Liver (tissue), 9 donors: ENCODE measurements around the gene CACNA1B. TPM values are rescaled to one million over a fixed set of nuclear protein-coding genes. Genes with fewer than 3 reads are reported as not detected.

Experiments
- DNase-seq: peaks from one replicate; pipeline ENCODE4 v3.0.0-alpha.2; 2017; ENCODE audit warnings: low spot score
- H3K27ac ChIP-seq, 2 donors: one replicate each; pipeline ENCODE4 v1.7.0; 2013; ENCODE audit warnings: inconsistent platforms in 2 of 2, low read length in 2 of 2, control low read depth in 1 of 2, low read depth in 1 of 2, mild to moderate bottlenecking in 1 of 2
- H3K27me3 ChIP-seq, 4 donors: one replicate each; pipeline versions ENCODE4 v1.6.1 to v1.7.0; 2013; ENCODE audit warnings: low read length in 3 of 4, inconsistent platforms in 1 of 4, mild to moderate bottlenecking in 1 of 4, moderate library complexity in 1 of 4; ENCODE audit not compliant: control insufficient read depth in 4 of 4, insufficient read depth in 4 of 4
- H3K36me3 ChIP-seq, 4 donors: one replicate each; pipeline versions ENCODE4 v1.6.1 to v1.7.0; 2013; ENCODE audit warnings: low read length in 3 of 4, mild to moderate bottlenecking in 3 of 4, low read depth in 1 of 4, moderate library complexity in 1 of 4; ENCODE audit not compliant: control insufficient read depth in 4 of 4, insufficient read depth in 3 of 4
- H3K4me1 ChIP-seq, 4 donors: one replicate each; pipeline versions ENCODE4 v1.6.1 to v1.7.0; 2013; ENCODE audit warnings: low read length in 3 of 4, mild to moderate bottlenecking in 3 of 4, moderate library complexity in 1 of 4; ENCODE audit not compliant: control insufficient read depth in 4 of 4, insufficient read depth in 4 of 4
- H3K4me3 ChIP-seq, 3 donors: one replicate each; pipeline versions ENCODE4 v1.6.1 to v1.7.0; 2013; ENCODE audit warnings: low read length in 3 of 3, control low read depth in 1 of 3, low read depth in 1 of 3, mild to moderate bottlenecking in 1 of 3
- H3K9ac ChIP-seq, 2 donors: one replicate each; pipeline ENCODE4 v1.7.0; 2013; ENCODE audit warnings: low read length in 2 of 2, mild to moderate bottlenecking in 2 of 2, moderate library complexity in 2 of 2, control low read depth in 1 of 2, low read depth in 1 of 2
- H3K9me3 ChIP-seq, 4 donors: one replicate each; pipeline versions ENCODE4 v1.6.1 to v1.7.0; 2013; ENCODE audit warnings: low read length in 3 of 4; ENCODE audit not compliant: control insufficient read depth in 4 of 4
- EGR1 ChIP-seq, 2 donors: IDR thresholded peaks; 2 replicates each; pipeline ENCODE4 v1.6.1; 2016 to 2018; ENCODE audit warnings: antibody characterized with exemption in 2 of 2, low read depth in 2 of 2
- FOXA1 ChIP-seq: IDR thresholded peaks from 2 replicates; pipeline ENCODE4 v1.6.1; 2016; ENCODE audit warnings: antibody characterized with exemption
- FOXA2 ChIP-seq: IDR thresholded peaks from 2 replicates; pipeline ENCODE4 v1.6.1; 2016; ENCODE audit warnings: antibody characterized with exemption
- GABPA ChIP-seq, 2 donors: IDR thresholded peaks in 1 of 2; conservative IDR thresholded peaks in 1 of 2; 2 replicates each; pipeline ENCODE4 v1.6.1; 2016; ENCODE audit warnings: antibody characterized with exemption in 2 of 2, mild to moderate bottlenecking in 1 of 2, moderate library complexity in 1 of 2
- HNF4A ChIP-seq, 2 donors: conservative IDR thresholded peaks; 2 replicates each; pipeline ENCODE4 v1.6.1; 2016; ENCODE audit warnings: antibody characterized with exemption in 2 of 2, mild to moderate bottlenecking in 2 of 2
- HNF4G ChIP-seq: IDR thresholded peaks from 2 replicates; pipeline ENCODE4 v1.6.1; 2016; ENCODE audit warnings: antibody characterized with exemption
- NR2F2 ChIP-seq: IDR thresholded peaks from 2 replicates; pipeline ENCODE4 v1.6.1; 2016; ENCODE audit warnings: antibody characterized with exemption
- RAD21 ChIP-seq, 2 donors: IDR thresholded peaks; 2 replicates each; pipeline ENCODE4 v1.6.1; 2016; ENCODE audit warnings: antibody characterized with exemption in 2 of 2, mild to moderate bottlenecking in 2 of 2
- RXRA ChIP-seq, 2 donors: IDR thresholded peaks; 2 replicates each; pipeline ENCODE4 v1.6.1; 2017 to 2018; ENCODE audit warnings: antibody characterized with exemption in 2 of 2, mild to moderate bottlenecking in 1 of 2
- SP1 ChIP-seq: IDR thresholded peaks from 2 replicates; pipeline ENCODE4 v1.6.1; 2018; ENCODE audit warnings: antibody characterized with exemption, mild to moderate bottlenecking
- TAF1 ChIP-seq: conservative IDR thresholded peaks from 2 replicates; pipeline ENCODE4 v1.6.1; 2016; ENCODE audit warnings: antibody characterized with exemption, mild to moderate bottlenecking
- YY1 ChIP-seq: IDR thresholded peaks from 2 replicates; pipeline ENCODE4 v1.6.1; 2016; ENCODE audit warnings: antibody characterized with exemption, mild to moderate bottlenecking
- WGBS: extraction: QIAGEN DNeasy Blood & Tissue Kit; methylation state at CpG from one replicate; pipeline ENCODE4 v1.1.7; 2013; 5-methylcytosine and 5-hydroxymethylcytosine counted together
- polyA plus RNA-seq, 2 donors: library from polyadenylated mRNA; stranded (reverse) in 1 of 2; unstranded in 1 of 2; fragments of 200-250 nt in 1 of 2; fragments of >200 nt in 1 of 2; fragmentation: Nextera tagmentation in 1 of 2; extraction: Ambion mirVana in 1 of 2; gene quantifications; one replicate each; pipeline versions ENCODE4 v1.2.1 to v1.2.3, GENCODE V29; 2013 to 2015
- total RNA-seq, 2 donors: library from RNA; depleted of rRNA; stranded (reverse); fragments of >200 nt; gene quantifications; one replicate each; pipeline ENCODE4 v1.2.3, GENCODE V29; 2014
- TF ChIP-seq, protein P1 (sequence below): fragments of 150-350 bp; IDR thresholded peaks from 2 replicates; pipeline ENCODE4 v1.5.1; 2017; ENCODE audit warnings: improper control_type of control experiment, low read depth, low read length; ENCODE audit not compliant: missing input control
- TF ChIP-seq, protein P2 (sequence below): IDR thresholded peaks from 2 replicates; pipeline ENCODE4 v1.6.1; 2016; ENCODE audit warnings: antibody characterized with exemption
- TF ChIP-seq, protein P3 (sequence below): IDR thresholded peaks from 2 replicates; pipeline ENCODE4 v1.6.1; 2016; ENCODE audit warnings: antibody characterized with exemption
- TF ChIP-seq, protein P4 (sequence below): IDR thresholded peaks from 2 replicates; pipeline ENCODE4 v1.6.1; 2016; ENCODE audit warnings: antibody characterized with exemption, mild to moderate bottlenecking
- TF ChIP-seq, protein P5 (sequence below): IDR thresholded peaks from 2 replicates; pipeline ENCODE4 v1.6.1; 2016; ENCODE audit warnings: antibody characterized with exemption
- donor health status: healthy.
- donor health status: healthy.
- donor health status: healthy.
- donor health status: healthy.
- donor health status: healthy.

The CACNA1B gene
- total and polyA plus RNA-seq, 4 donors = under 0.01 to 0.05 TPM; not detected in 2

DNA sequence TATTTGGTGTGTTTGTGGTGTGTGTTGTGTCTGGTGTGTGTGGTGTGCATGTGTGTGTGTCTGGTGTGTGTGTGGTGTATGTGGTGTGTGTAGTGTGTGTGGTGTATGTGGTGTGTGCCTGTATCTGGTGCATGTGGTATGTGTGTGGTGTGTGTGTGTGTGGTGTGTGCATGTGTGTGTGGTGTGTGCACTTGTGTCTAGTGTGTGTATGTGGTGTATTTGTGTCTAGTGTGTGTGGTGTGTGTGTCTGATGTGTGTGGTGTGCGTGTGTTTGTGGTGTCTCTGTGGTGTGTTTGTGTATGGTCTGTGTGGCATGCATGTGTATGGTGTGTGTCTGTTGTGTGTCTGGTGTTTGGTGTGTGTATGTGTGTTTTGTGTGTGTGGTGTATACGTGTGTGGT, 71.1 kb downstream of the CACNA1B start:
- Histone ChIP-seq H3K9me3 (peaks cover 0 to 3% (median under 1%) of the 10 kb centered on the region in 4 donors), H3K4me1 (no peaks in the 10 kb centered on the region), H3K4me3 (no peak overlapping the region), H3K36me3 (no peaks in the 10 kb centered on the region), H3K27me3 (no peaks in the 10 kb centered on the region), H3K9ac (no peak overlapping the region), H3K27ac (no peak overlapping the region)
- no peak for DNase-seq
- TF ChIP-seq FOXA2 = no peak
- no peak for TF ChIP-seq HNF4G
- TF ChIP-seq YY1 = no peak
- no peak for TF ChIP-seq HNF4A (conservative IDR thresholded peaks at IDR 0.05)
- no peak for TF ChIP-seq RAD21 (IDR thresholded peaks at IDR 0.05)
- TF ChIP-seq TAF1 = no peak
- no peak for TF ChIP-seq SP1
- no peak for TF ChIP-seq FOXA1
- TF ChIP-seq EGR1 (IDR thresholded peaks at IDR 0.05; ENCODE audit: low read depth in 2 of 2) = no peak
- TF ChIP-seq, protein P1, sequence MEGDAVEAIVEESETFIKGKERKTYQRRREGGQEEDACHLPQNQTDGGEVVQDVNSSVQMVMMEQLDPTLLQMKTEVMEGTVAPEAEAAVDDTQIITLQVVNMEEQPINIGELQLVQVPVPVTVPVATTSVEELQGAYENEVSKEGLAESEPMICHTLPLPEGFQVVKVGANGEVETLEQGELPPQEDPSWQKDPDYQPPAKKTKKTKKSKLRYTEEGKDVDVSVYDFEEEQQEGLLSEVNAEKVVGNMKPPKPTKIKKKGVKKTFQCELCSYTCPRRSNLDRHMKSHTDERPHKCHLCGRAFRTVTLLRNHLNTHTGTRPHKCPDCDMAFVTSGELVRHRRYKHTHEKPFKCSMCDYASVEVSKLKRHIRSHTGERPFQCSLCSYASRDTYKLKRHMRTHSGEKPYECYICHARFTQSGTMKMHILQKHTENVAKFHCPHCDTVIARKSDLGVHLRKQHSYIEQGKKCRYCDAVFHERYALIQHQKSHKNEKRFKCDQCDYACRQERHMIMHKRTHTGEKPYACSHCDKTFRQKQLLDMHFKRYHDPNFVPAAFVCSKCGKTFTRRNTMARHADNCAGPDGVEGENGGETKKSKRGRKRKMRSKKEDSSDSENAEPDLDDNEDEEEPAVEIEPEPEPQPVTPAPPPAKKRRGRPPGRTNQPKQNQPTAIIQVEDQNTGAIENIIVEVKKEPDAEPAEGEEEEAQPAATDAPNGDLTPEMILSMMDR = no peak
- TF ChIP-seq, protein P2, sequence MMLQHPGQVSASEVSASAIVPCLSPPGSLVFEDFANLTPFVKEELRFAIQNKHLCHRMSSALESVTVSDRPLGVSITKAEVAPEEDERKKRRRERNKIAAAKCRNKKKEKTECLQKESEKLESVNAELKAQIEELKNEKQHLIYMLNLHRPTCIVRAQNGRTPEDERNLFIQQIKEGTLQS = no peak
- no peak for TF ChIP-seq NR2F2
- TF ChIP-seq, protein P3, sequence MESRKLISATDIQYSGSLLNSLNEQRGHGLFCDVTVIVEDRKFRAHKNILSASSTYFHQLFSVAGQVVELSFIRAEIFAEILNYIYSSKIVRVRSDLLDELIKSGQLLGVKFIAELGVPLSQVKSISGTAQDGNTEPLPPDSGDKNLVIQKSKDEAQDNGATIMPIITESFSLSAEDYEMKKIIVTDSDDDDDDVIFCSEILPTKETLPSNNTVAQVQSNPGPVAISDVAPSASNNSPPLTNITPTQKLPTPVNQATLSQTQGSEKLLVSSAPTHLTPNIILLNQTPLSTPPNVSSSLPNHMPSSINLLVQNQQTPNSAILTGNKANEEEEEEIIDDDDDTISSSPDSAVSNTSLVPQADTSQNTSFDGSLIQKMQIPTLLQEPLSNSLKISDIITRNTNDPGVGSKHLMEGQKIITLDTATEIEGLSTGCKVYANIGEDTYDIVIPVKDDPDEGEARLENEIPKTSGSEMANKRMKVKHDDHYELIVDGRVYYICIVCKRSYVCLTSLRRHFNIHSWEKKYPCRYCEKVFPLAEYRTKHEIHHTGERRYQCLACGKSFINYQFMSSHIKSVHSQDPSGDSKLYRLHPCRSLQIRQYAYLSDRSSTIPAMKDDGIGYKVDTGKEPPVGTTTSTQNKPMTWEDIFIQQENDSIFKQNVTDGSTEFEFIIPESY = no peak
- TF ChIP-seq, protein P4, sequence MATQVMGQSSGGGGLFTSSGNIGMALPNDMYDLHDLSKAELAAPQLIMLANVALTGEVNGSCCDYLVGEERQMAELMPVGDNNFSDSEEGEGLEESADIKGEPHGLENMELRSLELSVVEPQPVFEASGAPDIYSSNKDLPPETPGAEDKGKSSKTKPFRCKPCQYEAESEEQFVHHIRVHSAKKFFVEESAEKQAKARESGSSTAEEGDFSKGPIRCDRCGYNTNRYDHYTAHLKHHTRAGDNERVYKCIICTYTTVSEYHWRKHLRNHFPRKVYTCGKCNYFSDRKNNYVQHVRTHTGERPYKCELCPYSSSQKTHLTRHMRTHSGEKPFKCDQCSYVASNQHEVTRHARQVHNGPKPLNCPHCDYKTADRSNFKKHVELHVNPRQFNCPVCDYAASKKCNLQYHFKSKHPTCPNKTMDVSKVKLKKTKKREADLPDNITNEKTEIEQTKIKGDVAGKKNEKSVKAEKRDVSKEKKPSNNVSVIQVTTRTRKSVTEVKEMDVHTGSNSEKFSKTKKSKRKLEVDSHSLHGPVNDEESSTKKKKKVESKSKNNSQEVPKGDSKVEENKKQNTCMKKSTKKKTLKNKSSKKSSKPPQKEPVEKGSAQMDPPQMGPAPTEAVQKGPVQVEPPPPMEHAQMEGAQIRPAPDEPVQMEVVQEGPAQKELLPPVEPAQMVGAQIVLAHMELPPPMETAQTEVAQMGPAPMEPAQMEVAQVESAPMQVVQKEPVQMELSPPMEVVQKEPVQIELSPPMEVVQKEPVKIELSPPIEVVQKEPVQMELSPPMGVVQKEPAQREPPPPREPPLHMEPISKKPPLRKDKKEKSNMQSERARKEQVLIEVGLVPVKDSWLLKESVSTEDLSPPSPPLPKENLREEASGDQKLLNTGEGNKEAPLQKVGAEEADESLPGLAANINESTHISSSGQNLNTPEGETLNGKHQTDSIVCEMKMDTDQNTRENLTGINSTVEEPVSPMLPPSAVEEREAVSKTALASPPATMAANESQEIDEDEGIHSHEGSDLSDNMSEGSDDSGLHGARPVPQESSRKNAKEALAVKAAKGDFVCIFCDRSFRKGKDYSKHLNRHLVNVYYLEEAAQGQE = no peak
- 88% methylated on average over 2 of the region's 2 CpGs for WGBS

DNA sequence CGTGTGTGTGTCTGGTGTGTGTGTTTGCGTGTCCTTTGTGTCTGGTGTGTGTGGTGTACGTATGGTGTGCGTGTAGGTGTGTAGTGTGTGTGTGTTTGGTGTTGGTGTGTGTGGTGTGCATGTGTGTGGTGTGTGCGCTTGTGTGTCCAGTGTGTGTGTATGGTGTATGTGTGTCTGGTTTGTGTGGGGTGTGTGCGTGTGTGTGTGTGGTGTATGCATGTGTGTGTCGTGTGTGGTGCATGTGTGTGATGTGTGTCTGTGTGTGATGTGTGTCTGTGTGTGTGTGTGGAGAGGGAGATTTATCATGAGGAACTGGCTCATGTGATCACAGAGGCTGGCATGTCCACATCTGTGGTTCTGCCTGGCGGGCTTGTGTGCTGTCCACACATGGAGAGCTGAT, 71.7 kb downstream of the CACNA1B start:
- Histone ChIP-seq H3K36me3 (no peaks in the 10 kb centered on the region), H3K27me3 (no peaks in the 10 kb centered on the region), H3K27ac (no peak overlapping the region), H3K9me3 (peaks cover 0 to 1% (median under 1%) of the 10 kb centered on the region in 4 donors), H3K9ac (no peak overlapping the region), H3K4me1 (no peaks in the 10 kb centered on the region), H3K4me3 (no peak overlapping the region)
- DNase-seq = no peak
- WGBS = 94% methylated on average over 8 of the region's 8 CpGs
- TF ChIP-seq EGR1 (IDR thresholded peaks at IDR 0.05; ENCODE audit: low read depth in 2 of 2) (no peak), RAD21 (IDR thresholded peaks at IDR 0.05) (no peak), FOXA1 (no peak), GABPA (IDR thresholded peaks at IDR 0.05 in 1 of 2, conservative IDR thresholded peaks at IDR 0.05 in 1 of 2) (no peak), HNF4A (conservative IDR thresholded peaks at IDR 0.05) (no peak), SP1 (no peak), TAF1 (no peak), RXRA (IDR thresholded peaks at IDR 0.05) (no peak), HNF4G (no peak)
- TF ChIP-seq, protein P1 = no peak
- TF ChIP-seq, protein P4 = no peak
- TF ChIP-seq, protein P5, sequence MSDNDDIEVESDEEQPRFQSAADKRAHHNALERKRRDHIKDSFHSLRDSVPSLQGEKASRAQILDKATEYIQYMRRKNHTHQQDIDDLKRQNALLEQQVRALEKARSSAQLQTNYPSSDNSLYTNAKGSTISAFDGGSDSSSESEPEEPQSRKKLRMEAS = no peak
